ENCODE results near the gene PCMT1. TPM values are rescaled to one million over a fixed set of nuclear protein-coding genes. Genes with fewer than 3 reads are reported as not detected.

Gene PCMT1
- total RNA-seq, 2 experiments from 2014 or later, result 14.4 to 15.7 TPM

- Histone ChIP-seq H3K36me3 (ENCODE audit: insufficient read depth, low read length) (peaks cover 19% of the 10 kb centered on the region), H3K4me3 (ENCODE audit: low read length) (no peak overlapping the region), H3K9me3 (ENCODE audit: control insufficient read depth in 1 of 2, insufficient read depth in 1 of 2, low read length in 2 of 2) (no peaks in the 10 kb centered on the region), H3K27me3 (ENCODE audit: control insufficient read depth in 1 of 2, insufficient read depth in 2 of 2, low read length in 2 of 2) (no peaks in the 10 kb centered on the region), H3K27ac (ENCODE audit: low read depth in 1 of 2, low read length in 2 of 2) (no peak overlapping the region), H3K4me1 (ENCODE audit: insufficient read depth, low read length) (no peaks in the 10 kb centered on the region)
- ATAC-seq (ENCODE audit: poor library complexity), result no peak
- ChIA-PET CTCF (no interaction called here), POLR2A (interaction anchor here (0.7 kb wide), 1 partner anchor 95 kb away, joined by 3 read pairs; the partner anchor contains the start of gene LATS1)
- DNase-seq, result no peak
- H3K27me3 Mint-ChIP-seq, result no peaks in the 10 kb centered on the region
- no peak overlapping the region for H3K27ac Mint-ChIP-seq
- no peak for TF ChIP-seq CTCF (IDR thresholded peaks at IDR 0.05)
- intact Hi-C loops (cut with DNase I, micrococcal nuclease), result no loop called here
- no peaks in the 10 kb centered on the region for H3K4me1 Mint-ChIP-seq (ENCODE audit: low read depth)
- H3K9me3 Mint-ChIP-seq, result no peaks in the 10 kb centered on the region
- no peak overlapping the region for H3K4me3 Mint-ChIP-seq
- H3K36me3 Mint-ChIP-seq (ENCODE audit: low read depth), result peaks cover 24% of the 10 kb centered on the region
Observed at GRCh38 chr6:149813351-149813750, 63.8 kb downstream of the PCMT1 start.

GRCh38 chr6:149815788-149816187, 66.2 kb downstream of the PCMT1 start:
- no peak overlapping the region for H3K27ac Mint-ChIP-seq
- Histone ChIP-seq H3K27me3 (ENCODE audit: control insufficient read depth in 1 of 2, insufficient read depth in 2 of 2, low read length in 2 of 2) (no peaks in the 10 kb centered on the region), H3K27ac (ENCODE audit: low read depth in 1 of 2, low read length in 2 of 2) (no peak overlapping the region), H3K4me3 (ENCODE audit: low read length) (no peak overlapping the region), H3K4me1 (ENCODE audit: insufficient read depth, low read length) (no peaks in the 10 kb centered on the region), H3K9me3 (ENCODE audit: control insufficient read depth in 1 of 2, insufficient read depth in 1 of 2, low read length in 2 of 2) (no peaks in the 10 kb centered on the region), H3K36me3 (ENCODE audit: insufficient read depth, low read length) (peaks cover 15% of the 10 kb centered on the region)
- ChIA-PET CTCF (no interaction called here), POLR2A (interaction anchor here (1.4 kb wide), 1 partner anchor 12 kb away, joined by 3 read pairs; no protein-coding TSS in a partner anchor)
- peaks cover 9% of the 10 kb centered on the region for H3K36me3 Mint-ChIP-seq (ENCODE audit: low read depth)
- H3K4me3 Mint-ChIP-seq, result no peak overlapping the region
- H3K27me3 Mint-ChIP-seq, result no peaks in the 10 kb centered on the region
- intact Hi-C loops (cut with DNase I, micrococcal nuclease), result no loop called here
- no peaks in the 10 kb centered on the region for H3K4me1 Mint-ChIP-seq (ENCODE audit: low read depth)
- DNase-seq, result no peak
- TF ChIP-seq CTCF (IDR thresholded peaks at IDR 0.05), result no peak
- no peak for ATAC-seq (ENCODE audit: poor library complexity)
- no peaks in the 10 kb centered on the region for H3K9me3 Mint-ChIP-seq

GRCh38 chr6:149820506-149820905, 71.0 kb downstream of the PCMT1 start:
- H3K4me1 ChIP-seq (ENCODE audit: insufficient read depth, low read length), result no peaks in the 10 kb centered on the region
- ATAC-seq (ENCODE audit: poor library complexity) (no peak), DNase-seq (no peak)
- H3K4me3 Mint-ChIP-seq, result no peak overlapping the region
- no peaks in the 10 kb centered on the region for H3K27me3 Mint-ChIP-seq
- intact Hi-C loops (cut with DNase I, micrococcal nuclease), result no loop called here
- ChIA-PET CTCF (interaction anchor here (0.6 kb wide), 1 partner anchor 11 kb away, joined by 4 read pairs; no protein-coding TSS in a partner anchor), POLR2A (interaction anchor here (0.6 kb wide), 1 partner anchor 325 kb away, joined by 3 read pairs; no protein-coding TSS in a partner anchor)
- H3K4me1 Mint-ChIP-seq (ENCODE audit: low read depth), result no peaks in the 10 kb centered on the region
- H3K4me3 ChIP-seq (ENCODE audit: low read length), result no peak overlapping the region
- H3K27ac ChIP-seq (ENCODE audit: low read depth in 1 of 2, low read length in 2 of 2), result no peak overlapping the region
- TF ChIP-seq CTCF (IDR thresholded peaks at IDR 0.05), result no peak
- no peaks in the 10 kb centered on the region for H3K36me3 Mint-ChIP-seq (ENCODE audit: low read depth)
- H3K27me3 ChIP-seq (ENCODE audit: control insufficient read depth in 1 of 2, insufficient read depth in 2 of 2, low read length in 2 of 2), result no peaks in the 10 kb centered on the region
- H3K9me3 Mint-ChIP-seq, result no peaks in the 10 kb centered on the region
- no peak overlapping the region for H3K27ac Mint-ChIP-seq
- H3K9me3 ChIP-seq (ENCODE audit: control insufficient read depth in 1 of 2, insufficient read depth in 1 of 2, low read length in 2 of 2), result no peaks in the 10 kb centered on the region
- H3K36me3 ChIP-seq (ENCODE audit: insufficient read depth, low read length), result no peaks in the 10 kb centered on the region
